ENCODE data around the gene DAG1.

Gene DAG1

GRCh38 chr3:49519296-49519695 lies 49.2 kb downstream of the DAG1 start:
- DNase-seq = no peak

GRCh38 chr3:49519916-49520385 lies 49.9 kb downstream of the DAG1 start:
- no peak for DNase-seq

- DNase-seq = no peak
These were observed 54.0 kb downstream of the DAG1 start for GRCh38 chr3:49523756-49524747.

GRCh38 chr3:49529567-49529966 lies 59.5 kb downstream of the DAG1 start:
- DNase-seq = no peak

- DNase-seq = no peak
These were observed 60.2 kb downstream of the DAG1 start for GRCh38 chr3:49530231-49530630.

- no peak for DNase-seq
These were observed 60.6 kb downstream of the DAG1 start for GRCh38 chr3:49530701-49531100.

GRCh38 chr3:49531218-49531617 lies 61.2 kb downstream of the DAG1 start:
- DNase-seq = no peak

GRCh38 chr3:49531715-49532114 lies 61.6 kb downstream of the DAG1 start:
- no peak for DNase-seq

- DNase-seq = no peak
These were observed 63.0 kb downstream of the DAG1 start for GRCh38 chr3:49533031-49533430.

GRCh38 chr3:49533786-49534519 lies 63.9 kb downstream of the DAG1 start:
- DNase-seq = no peak

GRCh38 chr3:49534581-49535441 lies 64.7 kb downstream of the DAG1 start:
- DNase-seq = no peak

GRCh38 chr3:49535971-49536874 lies 66.2 kb downstream of the DAG1 start:
- DNase-seq = no peak

GRCh38 chr3:49536875-49537533 lies 66.9 kb downstream of the DAG1 start:
- no peak for DNase-seq

GRCh38 chr3:49539659-49540560 lies 69.8 kb downstream of the DAG1 start:
- DNase-seq = peak; percentile 99

GRCh38 chr3:49552087-49552486 lies 82.0 kb downstream of the DAG1 start:
- no peak for DNase-seq

- no peak for DNase-seq
These were observed 83.2 kb downstream of the DAG1 start for GRCh38 chr3:49553324-49553691.

GRCh38 chr3:49553692-49554632 lies 83.9 kb downstream of the DAG1 start, which contains the start of gene BSN:
Gene BSN, plus strand, starts transcription at chr3:49554477. Its CDS starts 126 bp downstream, at chr3:49554603.
- DNase-seq = peak; percentile 96

- peak; percentile 84 for DNase-seq
These were observed 84.7 kb downstream of the DAG1 start for GRCh38 chr3:49554633-49555265.
